CD8-positive, alpha-beta memory T cell (primary cell): Measurements from ENCODE around the gene CAMK1D. TPM values are rescaled to one million over a fixed set of nuclear protein-coding genes. Genes with fewer than 3 reads are reported as not detected.

Experiments
- CTCF ChIA-PET: fragments of 350-600 bp; sonication (Branson Sonifier 250); formaldehyde crosslinking; loops from one replicate; lab custom pipeline; 2021; ENCODE audit warnings: antibody characterized with exemption; lab: Charles Lee
- POLR2A ChIA-PET: fragments of 350-600 bp; sonication (Branson Sonifier 250); formaldehyde crosslinking; loops from one replicate; lab custom pipeline; 2021; ENCODE audit warnings: antibody characterized with exemption; lab: Charles Lee
- DNase-seq, 5 donors: peaks; one replicate each; pipeline versions ENCODE4 v3.0.0 to v3.0.0-alpha.2; 2020 to 2022; ENCODE audit warnings: mixed read lengths in 1 of 5
- H3K27ac ChIP-seq: one replicate; pipeline ENCODE4 v1.7.0; 2013; ENCODE audit warnings: low read depth, mild to moderate bottlenecking, low read length, moderate library complexity
- H3K27me3 ChIP-seq: 2 replicates; pipeline ENCODE4 v1.7.0; 2013; ENCODE audit warnings: low read length, mild to moderate bottlenecking; ENCODE audit not compliant: insufficient read depth, poor library complexity, severe bottlenecking
- H3K36me3 ChIP-seq: 2 replicates; pipeline ENCODE4 v1.7.0; 2013; ENCODE audit warnings: mild to moderate bottlenecking, low read length, moderate library complexity; ENCODE audit not compliant: insufficient read depth
- H3K4me1 ChIP-seq: 2 replicates; pipeline ENCODE4 v1.7.0; 2013; ENCODE audit warnings: mild to moderate bottlenecking, low read length, moderate library complexity; ENCODE audit not compliant: insufficient read depth
- H3K4me3 ChIP-seq: 2 replicates; pipeline ENCODE4 v1.7.0; 2013; ENCODE audit warnings: mild to moderate bottlenecking, low read length
- H3K9me3 ChIP-seq: 2 replicates; pipeline ENCODE4 v1.7.0; 2013; ENCODE audit warnings: mild to moderate bottlenecking, low read length
- H3K27ac Mint-ChIP-seq, 8 donors: one replicate each; pipeline ENCODE4 v1.8.0; 2020 to 2021; ENCODE audit warnings: mixed read lengths in 8 of 8, mild to moderate bottlenecking in 6 of 8, inconsistent platforms in 3 of 8, moderate library complexity in 3 of 8
- H3K27me3 Mint-ChIP-seq, 2 donors: one replicate each; pipeline ENCODE4 v1.8.0; 2020 to 2021; ENCODE audit warnings: mixed read lengths in 2 of 2, mild to moderate bottlenecking in 1 of 2, moderate library complexity in 1 of 2
- H3K36me3 Mint-ChIP-seq, 3 donors: one replicate each; pipeline ENCODE4 v1.8.0; 2020 to 2021; ENCODE audit warnings: mixed read lengths in 3 of 3, inconsistent platforms in 1 of 3, mild to moderate bottlenecking in 1 of 3
- H3K4me1 Mint-ChIP-seq, 3 donors: one replicate each; pipeline ENCODE4 v1.8.0; 2020 to 2021; ENCODE audit warnings: mixed read lengths in 3 of 3, inconsistent platforms in 1 of 3, mild to moderate bottlenecking in 1 of 3
- H3K4me3 Mint-ChIP-seq, 7 donors: one replicate each; pipeline ENCODE4 v1.8.0; 2020 to 2021; ENCODE audit warnings: mixed read lengths in 7 of 7, mild to moderate bottlenecking in 6 of 7, moderate library complexity in 4 of 7, inconsistent platforms in 2 of 7
- H3K9me3 Mint-ChIP-seq, 5 donors: one replicate each; pipeline ENCODE4 v1.8.0; 2020 to 2022; ENCODE audit warnings: mixed read lengths in 5 of 5, mild to moderate bottlenecking in 3 of 5, moderate library complexity in 2 of 5, inconsistent platforms in 1 of 5
- polyA plus RNA-seq: library from polyadenylated mRNA; unstranded; fragments of 300-500 nt; fragmentation: Illumina TruSeq; gene quantifications from one replicate; pipeline ENCODE4 v1.2.3, GENCODE V29; 2021
- total RNA-seq, 2 experiments: library from RNA; stranded (reverse); gene quantifications; one replicate each; pipeline ENCODE4 v1.2.3, GENCODE V29; 2021

The CAMK1D gene
- total and polyA plus RNA-seq, 3 experiments from 2014 or later = 8.9 to 15.1 (median 10.0) TPM

- Mint-ChIP-seq H3K9me3 (no peaks in the 10 kb centered on the region), H3K4me1 (peaks cover 0 to 5% (median 0%) of the 10 kb centered on the region in 3 donors), H3K27ac (no peak overlapping the region), H3K4me3 (no peak overlapping the region), H3K36me3 (peaks cover 0 to 4% (median 2%) of the 10 kb centered on the region in 3 donors), H3K27me3 (peaks cover 0 to 3% of the 10 kb centered on the region in 2 donors)
- no peak overlapping the region for H3K4me3 ChIP-seq
- CTCF ChIA-PET = interaction anchor here (1.1 kb wide), 1 partner anchor 10 kb away, joined by 3 read pairs; no protein-coding TSS in a partner anchor
- H3K27ac ChIP-seq = no peak overlapping the region
- POLR2A ChIA-PET = no interaction called here
- H3K27me3 ChIP-seq = no peaks in the 10 kb centered on the region
- DNase-seq = no peak
- H3K9me3 ChIP-seq = no peaks in the 10 kb centered on the region
- no peaks in the 10 kb centered on the region for H3K36me3 ChIP-seq
- no peaks in the 10 kb centered on the region for H3K4me1 ChIP-seq
Measured at GRCh38 chr10:12748186-12748585, 398.8 kb downstream of the CAMK1D start.

GRCh38 chr10:12749760-12750478, 400.6 kb downstream of the CAMK1D start:
- H3K36me3 ChIP-seq = no peaks in the 10 kb centered on the region
- no peaks in the 10 kb centered on the region for H3K27me3 ChIP-seq
- Mint-ChIP-seq H3K9me3 (no peaks in the 10 kb centered on the region), H3K27me3 (peaks cover 0 to 4% of the 10 kb centered on the region in 2 donors), H3K4me3 (no peak overlapping the region), H3K4me1 (peaks cover 0 to 5% (median 0%) of the 10 kb centered on the region in 3 donors), H3K27ac (no peak overlapping the region), H3K36me3 (peaks cover 0 to 5% (median 2%) of the 10 kb centered on the region in 3 donors)
- ChIA-PET CTCF (no interaction called here), POLR2A (no interaction called here)
- no peak for DNase-seq
- no peak overlapping the region for H3K27ac ChIP-seq
- no peaks in the 10 kb centered on the region for H3K4me1 ChIP-seq
- no peak overlapping the region for H3K4me3 ChIP-seq
- H3K9me3 ChIP-seq = no peaks in the 10 kb centered on the region

- Histone ChIP-seq H3K27ac (no peak overlapping the region), H3K36me3 (no peaks in the 10 kb centered on the region), H3K27me3 (no peaks in the 10 kb centered on the region), H3K4me3 (no peak overlapping the region), H3K4me1 (no peaks in the 10 kb centered on the region), H3K9me3 (no peaks in the 10 kb centered on the region)
- no peak overlapping the region for H3K4me3 Mint-ChIP-seq
- H3K9me3 Mint-ChIP-seq = no peaks in the 10 kb centered on the region
- H3K27me3 Mint-ChIP-seq = peaks cover 0 to 4% of the 10 kb centered on the region in 2 donors
- POLR2A ChIA-PET = no interaction called here
- no peak overlapping the region for H3K27ac Mint-ChIP-seq
- peaks cover 0 to 5% (median 2%) of the 10 kb centered on the region in 3 donors for H3K36me3 Mint-ChIP-seq
- peaks cover 0 to 5% (median 0%) of the 10 kb centered on the region in 3 donors for H3K4me1 Mint-ChIP-seq
- CTCF ChIA-PET = no interaction called here
- DNase-seq = no peak
Measured at GRCh38 chr10:12750526-12751201, 401.3 kb downstream of the CAMK1D start.

- H3K27ac ChIP-seq = no peak overlapping the region
- Mint-ChIP-seq H3K9me3 (no peaks in the 10 kb centered on the region), H3K27me3 (peaks cover 0 to 6% of the 10 kb centered on the region in 2 donors), H3K4me1 (peaks cover 0 to 6% (median 0%) of the 10 kb centered on the region in 3 donors), H3K27ac (peak overlapping the region in 1 of 8 donors; percentile 23), H3K4me3 (no peak overlapping the region), H3K36me3 (peaks cover 0 to 3% (median 2%) of the 10 kb centered on the region in 3 donors)
- no peak for DNase-seq
- no peaks in the 10 kb centered on the region for H3K36me3 ChIP-seq
- H3K4me3 ChIP-seq = no peak overlapping the region
- H3K4me1 ChIP-seq = no peaks in the 10 kb centered on the region
- ChIA-PET CTCF (no interaction called here), POLR2A (no interaction called here)
- H3K9me3 ChIP-seq = no peaks in the 10 kb centered on the region
- no peaks in the 10 kb centered on the region for H3K27me3 ChIP-seq
Measured at GRCh38 chr10:12755075-12755474, 405.7 kb downstream of the CAMK1D start.

- DNase-seq = no peak
- Mint-ChIP-seq H3K27me3 (peaks cover 0 to 3% of the 10 kb centered on the region in 2 donors), H3K36me3 (peaks cover 7 to 22% (median 11%) of the 10 kb centered on the region in 3 donors), H3K4me3 (no peak overlapping the region), H3K27ac (no peak overlapping the region), H3K4me1 (peaks cover 0 to 6% (median 0%) of the 10 kb centered on the region in 3 donors), H3K9me3 (no peaks in the 10 kb centered on the region)
- H3K9me3 ChIP-seq = no peaks in the 10 kb centered on the region
- no peaks in the 10 kb centered on the region for H3K4me1 ChIP-seq
- no peak overlapping the region for H3K4me3 ChIP-seq
- H3K36me3 ChIP-seq = peaks cover 3% of the 10 kb centered on the region
- CTCF ChIA-PET = no interaction called here
- POLR2A ChIA-PET = no interaction called here
- H3K27me3 ChIP-seq = no peaks in the 10 kb centered on the region
- no peak overlapping the region for H3K27ac ChIP-seq
Measured at GRCh38 chr10:12757351-12757750, 408.0 kb downstream of the CAMK1D start.

GRCh38 chr10:12758271-12758670, 408.9 kb downstream of the CAMK1D start:
- Mint-ChIP-seq H3K27ac (no peak overlapping the region), H3K27me3 (peaks cover 0 to 3% of the 10 kb centered on the region in 2 donors), H3K4me1 (peaks cover 0 to 6% (median 0%) of the 10 kb centered on the region in 3 donors), H3K4me3 (no peak overlapping the region), H3K9me3 (no peaks in the 10 kb centered on the region), H3K36me3 (peaks cover 7 to 30% (median 12%) of the 10 kb centered on the region in 3 donors)
- POLR2A ChIA-PET = no interaction called here
- Histone ChIP-seq H3K9me3 (no peaks in the 10 kb centered on the region), H3K27me3 (no peaks in the 10 kb centered on the region), H3K4me1 (no peaks in the 10 kb centered on the region), H3K4me3 (no peak overlapping the region), H3K36me3 (peaks cover 4% of the 10 kb centered on the region), H3K27ac (no peak overlapping the region)
- CTCF ChIA-PET = no interaction called here
- DNase-seq = no peak

GRCh38 chr10:12766223-12766622, 416.9 kb downstream of the CAMK1D start:
- no peaks in the 10 kb centered on the region for H3K27me3 ChIP-seq
- H3K27ac ChIP-seq = no peak overlapping the region
- POLR2A ChIA-PET = no interaction called here
- Mint-ChIP-seq H3K27ac (peak overlapping the region in 1 of 8 donors; percentile 52), H3K27me3 (peaks cover 0 to 1% of the 10 kb centered on the region in 2 donors), H3K36me3 (peaks cover 23 to 46% (median 23%) of the 10 kb centered on the region in 3 donors), H3K4me3 (no peak overlapping the region), H3K9me3 (no peaks in the 10 kb centered on the region), H3K4me1 (no peaks in the 10 kb centered on the region)
- no peak overlapping the region for H3K4me3 ChIP-seq
- DNase-seq = no peak
- CTCF ChIA-PET = no interaction called here
- H3K9me3 ChIP-seq = no peaks in the 10 kb centered on the region
- H3K4me1 ChIP-seq = no peaks in the 10 kb centered on the region
- H3K36me3 ChIP-seq = peaks cover 9% of the 10 kb centered on the region
